ENCODE results near the gene IQCF6. TPM values are rescaled to one million over a fixed set of nuclear protein-coding genes. Genes with fewer than 3 reads are reported as not detected.
"Not testable (repeated sequence)": the region's sequence is repeated elsewhere in the genome, so short reads cannot be mapped to it uniquely, and the experiment has no call there.

The IQCF6 gene
- total RNA-seq, 4 donors from 2014 or later: not detected

GRCh38 chr3:51792206-51792605, 13.2 kb upstream of the IQCF6 start:
- Histone ChIP-seq H3K27ac (no peak overlapping the region), H3K4me3 (no peak overlapping the region), H3K9me3 (no peaks in the 10 kb centered on the region), H3K27me3 (peaks cover 0 to 38% (median 0%) of the 10 kb centered on the region in 4 donors), H3K36me3 (no peaks in the 10 kb centered on the region), H3K4me1 (no peaks in the 10 kb centered on the region)
- intact Hi-C loops (cut with DNase I): no loop called here
- 78 to 79% methylated on average over 7 of the region's 7 CpGs for WGBS, 2 donors
- TF ChIP-seq CTCF (IDR thresholded peaks at IDR 0.05) (no peak), POLR2A (IDR thresholded peaks at IDR 0.05) (no peak)
- no peak for DNase-seq

- no peak for DNase-seq
- no peak overlapping the region for H3K4me3 ChIP-seq
- peaks cover 0 to 24% (median 0%) of the 10 kb centered on the region in 4 donors for H3K27me3 ChIP-seq
- no peaks in the 10 kb centered on the region for H3K4me1 ChIP-seq
- no peaks in the 10 kb centered on the region for H3K36me3 ChIP-seq
- intact Hi-C loops (cut with DNase I): no loop called here
- WGBS, 2 donors: 86 to 92% methylated on average over 1 of the region's 1 CpG
- no peak for TF ChIP-seq POLR2A (IDR thresholded peaks at IDR 0.05)
- TF ChIP-seq CTCF (IDR thresholded peaks at IDR 0.05): no peak
- no peaks in the 10 kb centered on the region for H3K9me3 ChIP-seq
- H3K27ac ChIP-seq: no peak overlapping the region
These were observed 10.4 kb upstream of the IQCF6 start for GRCh38 chr3:51789437-51789836.

- H3K4me3 ChIP-seq; H3K27ac ChIP-seq; DNase-seq; H3K4me1 ChIP-seq; H3K36me3 ChIP-seq; intact Hi-C loops (cut with DNase I); H3K9me3 ChIP-seq: not testable (repeated sequence)
- peaks cover 0 to 25% (median 0%) of the 10 kb centered on the region in 4 donors for H3K27me3 ChIP-seq
These were observed 8.5 kb upstream of the IQCF6 start for GRCh38 chr3:51787576-51787975.

GRCh38 chr3:51786267-51786666, 7.2 kb upstream of the IQCF6 start:
- intact Hi-C loops (cut with DNase I): no loop called here
- H3K4me3 ChIP-seq: no peak overlapping the region
- no peaks in the 10 kb centered on the region for H3K9me3 ChIP-seq
- no peak for DNase-seq
- no peaks in the 10 kb centered on the region for H3K36me3 ChIP-seq
- H3K4me1 ChIP-seq: no peaks in the 10 kb centered on the region
- H3K27me3 ChIP-seq: peaks cover 0 to 25% (median 0%) of the 10 kb centered on the region in 4 donors
- no peak for TF ChIP-seq CTCF (IDR thresholded peaks at IDR 0.05)
- no peak for TF ChIP-seq POLR2A (IDR thresholded peaks at IDR 0.05)
- H3K27ac ChIP-seq: no peak overlapping the region
- WGBS, 2 donors: 76 to 81% methylated on average over 2 of the region's 2 CpGs

GRCh38 chr3:51778554-51778953, 483 bp downstream of the IQCF6 start:
- Histone ChIP-seq H3K27me3 (peaks cover 0 to 46% (median 0%) of the 10 kb centered on the region in 4 donors), H3K4me3 (no peak overlapping the region), H3K27ac (no peak overlapping the region), H3K4me1 (no peaks in the 10 kb centered on the region), H3K36me3 (no peaks in the 10 kb centered on the region), H3K9me3 (no peaks in the 10 kb centered on the region)
- WGBS, 2 donors: 83 to 96% methylated on average over 8 to 14 of the region's 17 CpGs
- intact Hi-C loops (cut with DNase I): no loop called here
- DNase-seq: no peak
- TF ChIP-seq POLR2A (IDR thresholded peaks at IDR 0.05) (no peak), CTCF (IDR thresholded peaks at IDR 0.05) (no peak)

GRCh38 chr3:51777985-51778384, 1.1 kb downstream of the IQCF6 start:
- intact Hi-C loops (cut with DNase I): no loop called here
- no peak for DNase-seq
- WGBS, 2 donors: 0 to 38% methylated on average over 1 to 3 of the region's 3 CpGs

More at GRCh38 chr3:51777985-51778384, 1.1 kb downstream of the IQCF6 start:
- Histone ChIP-seq H3K27me3 (peaks cover 0 to 52% (median 0%) of the 10 kb centered on the region in 4 donors), H3K9me3 (no peaks in the 10 kb centered on the region), H3K4me1 (no peaks in the 10 kb centered on the region), H3K36me3 (no peaks in the 10 kb centered on the region), H3K4me3 (no peak overlapping the region), H3K27ac (no peak overlapping the region)
- no peak for TF ChIP-seq CTCF (IDR thresholded peaks at IDR 0.05)
- TF ChIP-seq POLR2A (IDR thresholded peaks at IDR 0.05): no peak
